Fibroblast of lung (primary cell): ENCODE measurements around the gene MOSPD3.

ENCODE experiments used
- EZH2 ChIP-seq: IDR thresholded peaks from 2 replicates; pipeline ENCODE4 v1.5.1; 2012; ENCODE audit warnings: low read length, control low read depth, mild to moderate bottlenecking; ENCODE audit errors: missing control alignments
- TF ChIP-seq, protein P1 (sequence below), 2 donors: IDR thresholded peaks in 1 of 2; conservative IDR thresholded peaks in 1 of 2; 1 replicate in 1 of 2; 2 replicates in 1 of 2; pipeline ENCODE4 v1.5.1; 2011 to 2012; ENCODE audit warnings: low read length in 2 of 2, control low read depth in 1 of 2, inconsistent platforms in 1 of 2, low read depth in 1 of 2, mild to moderate bottlenecking in 1 of 2

DNA sequence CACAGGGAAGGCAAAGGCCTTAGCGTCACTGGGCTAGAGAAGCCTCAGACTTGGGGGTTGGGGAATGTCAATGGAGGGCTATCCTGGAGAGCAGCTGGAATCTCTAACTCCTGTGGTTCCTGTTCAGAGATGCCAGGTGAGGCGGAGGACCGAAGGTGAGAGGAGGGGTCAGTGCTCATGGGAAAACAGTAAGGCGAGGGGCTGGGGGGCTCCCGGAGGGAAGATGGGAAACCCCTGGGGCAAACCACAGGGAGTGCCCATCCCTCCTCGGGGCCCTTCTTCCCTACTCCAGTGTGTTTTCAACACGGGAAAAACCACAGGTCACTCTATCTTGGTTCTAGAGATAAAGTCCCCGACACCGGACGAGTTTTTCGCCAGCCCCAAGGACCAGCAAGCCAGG, 29.7 kb upstream of the MOSPD3 start:
- TF ChIP-seq, protein P1, sequence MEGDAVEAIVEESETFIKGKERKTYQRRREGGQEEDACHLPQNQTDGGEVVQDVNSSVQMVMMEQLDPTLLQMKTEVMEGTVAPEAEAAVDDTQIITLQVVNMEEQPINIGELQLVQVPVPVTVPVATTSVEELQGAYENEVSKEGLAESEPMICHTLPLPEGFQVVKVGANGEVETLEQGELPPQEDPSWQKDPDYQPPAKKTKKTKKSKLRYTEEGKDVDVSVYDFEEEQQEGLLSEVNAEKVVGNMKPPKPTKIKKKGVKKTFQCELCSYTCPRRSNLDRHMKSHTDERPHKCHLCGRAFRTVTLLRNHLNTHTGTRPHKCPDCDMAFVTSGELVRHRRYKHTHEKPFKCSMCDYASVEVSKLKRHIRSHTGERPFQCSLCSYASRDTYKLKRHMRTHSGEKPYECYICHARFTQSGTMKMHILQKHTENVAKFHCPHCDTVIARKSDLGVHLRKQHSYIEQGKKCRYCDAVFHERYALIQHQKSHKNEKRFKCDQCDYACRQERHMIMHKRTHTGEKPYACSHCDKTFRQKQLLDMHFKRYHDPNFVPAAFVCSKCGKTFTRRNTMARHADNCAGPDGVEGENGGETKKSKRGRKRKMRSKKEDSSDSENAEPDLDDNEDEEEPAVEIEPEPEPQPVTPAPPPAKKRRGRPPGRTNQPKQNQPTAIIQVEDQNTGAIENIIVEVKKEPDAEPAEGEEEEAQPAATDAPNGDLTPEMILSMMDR (conservative IDR thresholded peaks at IDR 0.05 in 1 of 2, IDR thresholded peaks at IDR 0.05 in 1 of 2; ENCODE audit: low read depth in 1 of 2, low read length in 2 of 2) = no peak
- no peak for TF ChIP-seq EZH2
